ENCODE results near the gene MIAT.

GRCh38 chr22:26707090-26707489 lies 49.7 kb downstream of the MIAT start:
- TF ChIP-seq, protein P1, sequence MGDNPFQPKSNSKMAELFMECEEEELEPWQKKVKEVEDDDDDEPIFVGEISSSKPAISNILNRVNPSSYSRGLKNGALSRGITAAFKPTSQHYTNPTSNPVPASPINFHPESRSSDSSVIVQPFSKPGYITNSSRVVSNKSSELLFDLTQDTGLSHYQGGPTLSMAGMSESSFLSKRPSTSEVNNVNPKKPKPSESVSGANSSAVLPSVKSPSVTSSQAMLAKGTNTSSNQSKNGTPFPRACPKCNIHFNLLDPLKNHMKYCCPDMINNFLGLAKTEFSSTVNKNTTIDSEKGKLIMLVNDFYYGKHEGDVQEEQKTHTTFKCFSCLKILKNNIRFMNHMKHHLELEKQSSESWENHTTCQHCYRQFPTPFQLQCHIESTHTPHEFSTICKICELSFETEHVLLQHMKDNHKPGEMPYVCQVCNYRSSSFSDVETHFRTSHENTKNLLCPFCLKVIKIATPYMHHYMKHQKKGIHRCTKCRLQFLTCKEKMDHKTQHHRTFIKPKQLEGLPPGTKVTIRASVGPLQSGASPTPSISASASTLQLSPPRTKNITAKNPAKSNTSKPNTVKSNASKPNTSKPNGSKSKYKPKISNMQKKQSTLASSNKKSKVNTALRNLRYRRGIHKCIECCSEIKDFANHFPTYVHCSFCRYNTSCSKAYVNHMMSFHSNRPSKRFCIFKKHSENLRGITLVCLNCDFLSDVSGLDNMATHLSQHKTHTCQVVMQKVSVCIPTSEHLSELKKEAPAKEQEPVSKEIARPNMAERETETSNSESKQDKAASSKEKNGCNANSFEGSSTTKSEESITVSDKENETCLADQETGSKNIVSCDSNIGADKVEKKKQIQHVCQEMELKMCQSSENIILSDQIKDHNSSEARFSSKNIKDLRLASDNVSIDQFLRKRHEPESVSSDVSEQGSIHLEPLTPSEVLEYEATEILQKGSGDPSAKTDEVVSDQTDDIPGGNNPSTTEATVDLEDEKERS (tag by site-specific recombination; IDR thresholded peaks at IDR 0.05): no peak
- TF ChIP-seq CTCF (tag by site-specific recombination; IDR thresholded peaks at IDR 0.05) (no peak), ZNF501 (tag by site-specific recombination; IDR thresholded peaks at IDR 0.05) (no peak), ZNF423 (tag by site-specific recombination; IDR thresholded peaks at IDR 0.05) (no peak), ZSCAN30 (tag by site-specific recombination; IDR thresholded peaks at IDR 0.05) (no peak), ZNF510 (tag by site-specific recombination; IDR thresholded peaks at IDR 0.05; ENCODE audit: insufficient replicate concordance) (no peak), ZNF157 (tag by site-specific recombination; IDR thresholded peaks at IDR 0.05) (no peak), ZNF433 (tag by site-specific recombination; IDR thresholded peaks at IDR 0.05; ENCODE audit: low read depth) (no peak), YY1 (tag by site-specific recombination; IDR thresholded peaks at IDR 0.05) (no peak), ZBTB7A (tag by site-specific recombination; IDR thresholded peaks at IDR 0.05; ENCODE audit: low read depth) (no peak), ZNF202 (tag by site-specific recombination; IDR thresholded peaks at IDR 0.05; ENCODE audit: borderline replicate concordance) (no peak), TCF7L2 (IDR thresholded peaks at IDR 0.05; ENCODE audit: borderline replicate concordance, low read depth, low read length) (no peak), ZEB2 (tag by site-specific recombination; IDR thresholded peaks at IDR 0.05) (no peak)
- TF ChIP-seq, protein P2, sequence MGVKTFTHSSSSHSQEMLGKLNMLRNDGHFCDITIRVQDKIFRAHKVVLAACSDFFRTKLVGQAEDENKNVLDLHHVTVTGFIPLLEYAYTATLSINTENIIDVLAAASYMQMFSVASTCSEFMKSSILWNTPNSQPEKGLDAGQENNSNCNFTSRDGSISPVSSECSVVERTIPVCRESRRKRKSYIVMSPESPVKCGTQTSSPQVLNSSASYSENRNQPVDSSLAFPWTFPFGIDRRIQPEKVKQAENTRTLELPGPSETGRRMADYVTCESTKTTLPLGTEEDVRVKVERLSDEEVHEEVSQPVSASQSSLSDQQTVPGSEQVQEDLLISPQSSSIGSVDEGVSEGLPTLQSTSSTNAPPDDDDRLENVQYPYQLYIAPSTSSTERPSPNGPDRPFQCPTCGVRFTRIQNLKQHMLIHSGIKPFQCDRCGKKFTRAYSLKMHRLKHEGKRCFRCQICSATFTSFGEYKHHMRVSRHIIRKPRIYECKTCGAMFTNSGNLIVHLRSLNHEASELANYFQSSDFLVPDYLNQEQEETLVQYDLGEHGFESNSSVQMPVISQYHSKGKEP (tag by site-specific recombination; IDR thresholded peaks at IDR 0.05): no peak

Measured in HEK293 (cell line).